Subcutaneous abdominal adipose tissue (tissue), 5 donors: ENCODE data around the gene CD19.

Experiments used
- H3K27ac ChIP-seq: one replicate; pipeline ENCODE4 v1.7.0; 2013; ENCODE audit warnings: low read depth, mild to moderate bottlenecking, inconsistent platforms, low read length, moderate library complexity
- H3K27me3 ChIP-seq, 5 donors: one replicate each; pipeline ENCODE4 v1.7.0; 2013; ENCODE audit warnings: low read length in 5 of 5, inconsistent platforms in 1 of 5; ENCODE audit not compliant: control insufficient read depth in 5 of 5, insufficient read depth in 4 of 5
- H3K36me3 ChIP-seq, 5 donors: one replicate each; pipeline ENCODE4 v1.7.0; 2013; ENCODE audit warnings: low read length in 5 of 5; ENCODE audit not compliant: control insufficient read depth in 5 of 5, insufficient read depth in 5 of 5
- H3K4me1 ChIP-seq, 5 donors: one replicate each; pipeline ENCODE4 v1.7.0; 2013; ENCODE audit warnings: low read length in 5 of 5, mild to moderate bottlenecking in 3 of 5, moderate library complexity in 1 of 5; ENCODE audit not compliant: control insufficient read depth in 5 of 5, insufficient read depth in 5 of 5
- H3K4me3 ChIP-seq, 5 donors: one replicate each; pipeline ENCODE4 v1.7.0; 2013; ENCODE audit warnings: low read length in 5 of 5, low read depth in 1 of 5
- H3K9ac ChIP-seq, 5 donors: one replicate each; pipeline ENCODE4 v1.7.0; 2013; ENCODE audit warnings: low read length in 5 of 5, mild to moderate bottlenecking in 4 of 5, moderate library complexity in 3 of 5
- H3K9me3 ChIP-seq, 5 donors: one replicate each; pipeline ENCODE4 v1.7.0; 2013; ENCODE audit warnings: low read length in 5 of 5; ENCODE audit not compliant: control insufficient read depth in 5 of 5
- donor health status: healthy.
- donor health status: healthy.
- donor health status: healthy.
- donor health status: healthy.
- donor health status: healthy.

CD19 gene

DNA sequence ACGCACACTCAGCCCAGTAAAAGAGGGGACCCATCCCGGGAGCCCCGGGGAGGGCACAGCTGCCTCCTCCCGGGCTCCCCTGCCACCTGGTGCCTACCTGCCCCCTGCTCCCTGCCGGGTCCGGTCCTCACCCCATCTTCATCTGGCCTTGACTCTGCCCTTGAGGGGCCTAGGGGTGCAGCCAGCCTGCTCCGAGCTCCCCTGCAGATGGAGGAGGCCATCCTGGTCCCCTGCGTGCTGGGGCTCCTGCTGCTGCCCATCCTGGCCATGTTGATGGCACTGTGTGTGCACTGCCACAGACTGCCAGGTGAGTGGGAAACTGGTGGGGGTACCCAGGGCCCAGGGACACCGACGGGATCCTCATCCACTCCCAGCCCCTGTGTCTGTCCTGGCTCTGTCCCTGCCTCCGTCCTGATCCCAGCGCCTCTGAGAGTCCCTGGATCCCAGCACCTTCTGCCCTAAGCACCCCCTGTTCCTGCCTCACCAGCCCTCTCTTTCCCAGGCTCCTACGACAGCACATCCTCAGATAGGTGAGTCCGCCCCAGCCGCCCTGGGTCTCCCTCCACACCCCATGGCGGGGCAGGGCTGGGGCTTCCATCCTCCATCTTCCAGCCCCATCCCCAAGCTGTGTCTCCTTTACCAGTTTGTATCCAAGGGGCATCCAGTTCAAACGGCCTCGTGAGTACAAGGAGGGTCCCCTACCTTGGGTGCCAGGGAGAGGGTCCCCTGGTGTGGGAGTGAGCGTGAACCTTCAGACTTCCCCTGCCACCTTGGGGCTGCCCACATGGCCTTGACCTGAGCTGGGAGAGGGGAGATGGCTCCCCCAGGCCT is 53.7 kb downstream of the CD19 start:
- Histone ChIP-seq H3K9ac (peak overlapping the region in 1 of 5 donors; percentile 56), H3K4me1 (peaks cover 0 to 7% (median 0%) of the 10 kb centered on the region in 5 donors), H3K27me3 (no peaks in the 10 kb centered on the region), H3K4me3 (peak overlapping the region in 3 of 5 donors; percentile 2 to 49 (median 31)), H3K9me3 (peaks cover 0 to 15% (median 12%) of the 10 kb centered on the region in 5 donors), H3K27ac (no peak overlapping the region), H3K36me3 (peaks cover 5 to 93% (median 81%) of the 10 kb centered on the region in 5 donors)

DNA sequence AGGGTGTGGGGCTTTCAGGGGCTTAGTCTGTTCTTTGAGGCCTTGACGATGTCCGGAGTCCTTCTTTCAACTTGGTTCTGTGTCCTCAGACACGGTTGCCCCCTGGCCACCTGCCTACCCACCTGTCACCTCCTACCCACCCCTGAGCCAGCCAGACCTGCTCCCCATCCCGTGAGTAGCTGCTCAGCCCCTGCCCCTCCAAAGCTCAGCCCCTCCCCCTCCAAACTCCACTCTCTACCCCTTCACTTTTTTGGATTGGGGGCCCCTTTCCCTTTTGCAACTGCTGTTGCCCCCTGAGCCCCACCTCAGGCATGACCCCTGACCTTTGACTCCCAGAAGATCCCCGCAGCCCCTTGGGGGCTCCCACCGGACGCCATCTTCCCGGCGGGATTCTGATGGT is 54.3 kb downstream of the CD19 start:
- Histone ChIP-seq H3K27me3 (no peaks in the 10 kb centered on the region), H3K9me3 (peaks cover 0 to 15% (median 12%) of the 10 kb centered on the region in 5 donors), H3K9ac (no peak overlapping the region), H3K4me1 (peaks cover 0 to 7% (median 0%) of the 10 kb centered on the region in 5 donors), H3K27ac (no peak overlapping the region), H3K4me3 (peak overlapping the region in 2 of 5 donors; percentile 31 to 49), H3K36me3 (peaks cover 5 to 91% (median 78%) of the 10 kb centered on the region in 5 donors)

DNA sequence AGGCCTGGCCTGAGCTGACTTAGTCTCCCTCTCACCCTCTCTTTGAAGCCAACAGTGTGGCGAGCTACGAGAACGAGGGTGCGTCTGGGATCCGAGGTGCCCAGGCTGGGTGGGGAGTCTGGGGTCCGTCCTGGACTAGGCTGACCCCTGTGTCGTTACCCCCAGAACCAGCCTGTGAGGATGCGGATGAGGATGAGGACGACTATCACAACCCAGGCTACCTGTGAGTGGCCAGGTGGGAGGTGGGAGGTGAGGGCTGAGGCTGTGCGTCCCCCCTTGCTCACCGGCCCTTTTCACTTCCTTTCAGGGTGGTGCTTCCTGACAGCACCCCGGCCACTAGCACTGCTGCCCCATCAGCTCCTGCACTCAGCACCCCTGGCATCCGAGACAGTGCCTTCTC is 54.7 kb downstream of the CD19 start:
- H3K9me3 ChIP-seq = peaks cover 0 to 14% (median 8%) of the 10 kb centered on the region in 5 donors
- H3K4me3 ChIP-seq = peak overlapping the region in 1 of 5 donors; percentile 36
- no peak overlapping the region for H3K9ac ChIP-seq
- H3K27ac ChIP-seq = no peak overlapping the region
- no peaks in the 10 kb centered on the region for H3K27me3 ChIP-seq
- peaks cover 0 to 7% (median 0%) of the 10 kb centered on the region in 5 donors for H3K4me1 ChIP-seq
- H3K36me3 ChIP-seq = peaks cover 5 to 87% (median 74%) of the 10 kb centered on the region in 5 donors

DNA sequence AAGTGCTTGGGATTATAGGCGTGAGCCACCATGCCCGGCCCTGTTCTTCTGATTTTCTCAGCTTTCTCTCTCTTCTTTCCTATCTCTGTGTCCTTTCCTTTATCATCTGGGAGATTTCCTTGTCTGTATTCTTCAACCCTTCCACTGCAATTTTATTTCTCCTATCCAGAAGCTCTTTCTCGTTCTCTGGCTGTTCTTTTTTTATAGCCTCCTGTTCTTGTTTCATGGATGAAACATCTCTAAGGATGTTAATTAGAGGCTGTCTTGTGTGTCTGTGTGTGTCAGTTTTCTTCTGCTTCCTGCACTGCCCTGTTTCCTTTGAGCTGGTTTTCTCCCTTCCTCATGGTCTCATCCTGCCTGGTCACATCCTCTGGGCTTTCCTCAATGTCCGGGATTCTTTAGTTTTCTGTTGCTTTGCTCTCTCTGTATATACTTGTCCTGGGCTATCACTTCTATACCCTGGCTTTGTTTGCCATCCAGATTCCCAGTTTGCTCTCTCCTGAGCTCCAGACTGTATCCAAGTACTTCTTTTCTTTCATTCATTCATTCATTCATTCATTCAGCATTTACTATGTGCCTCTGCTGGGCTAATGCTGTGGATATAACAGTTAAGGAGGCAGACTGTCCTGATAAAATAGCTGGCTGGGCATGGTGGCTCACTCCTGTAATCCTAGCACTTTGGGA is 55.5 kb downstream of the CD19 start:
- no peak overlapping the region for H3K4me3 ChIP-seq
- no peak overlapping the region for H3K27ac ChIP-seq
- H3K27me3 ChIP-seq = no peaks in the 10 kb centered on the region
- peaks cover 0 to 10% (median 4%) of the 10 kb centered on the region in 5 donors for H3K9me3 ChIP-seq
- peaks cover 0 to 7% (median 0%) of the 10 kb centered on the region in 5 donors for H3K4me1 ChIP-seq
- peaks cover 5 to 79% (median 66%) of the 10 kb centered on the region in 5 donors for H3K36me3 ChIP-seq
- H3K9ac ChIP-seq = no peak overlapping the region
